ELF-1 (cell line): ENCODE data around the gene KIF26B.
A peak's percentile ranks its signal among the peaks of the same experiment; 100 is the strongest.
"Not testable (repeated sequence)": the region's sequence is repeated elsewhere in the genome, so short reads cannot be mapped to it uniquely, and the experiment has no call there.

Experiments used
- DNase-seq: peaks from one replicate; pipeline ENCODE4 v3.0.0-alpha.2; 2016; ENCODE audit warnings: low read depth, low spot score

The KIF26B gene

GRCh38 chr1:245322673-245323072, 167.9 kb downstream of the KIF26B start:
- no peak for DNase-seq

- DNase-seq, result not testable (repeated sequence)
These were observed 169.0 kb downstream of the KIF26B start for GRCh38 chr1:245323765-245324164.

- no peak for DNase-seq
These were observed 171.4 kb downstream of the KIF26B start for GRCh38 chr1:245325922-245326795.

GRCh38 chr1:245327360-245327759, 172.6 kb downstream of the KIF26B start:
- DNase-seq, result no peak

GRCh38 chr1:245327842-245328241, 173.1 kb downstream of the KIF26B start:
- DNase-seq, result no peak

GRCh38 chr1:245330951-245331350, 176.2 kb downstream of the KIF26B start:
- DNase-seq, result peak; percentile 71

GRCh38 chr1:245332085-245332484, 177.3 kb downstream of the KIF26B start:
- DNase-seq, result no peak

GRCh38 chr1:245332513-245332912, 177.7 kb downstream of the KIF26B start:
- no peak for DNase-seq

- no peak for DNase-seq
These were observed 179.4 kb downstream of the KIF26B start for GRCh38 chr1:245334235-245334634.

GRCh38 chr1:245334827-245335490, 180.2 kb downstream of the KIF26B start:
- no peak for DNase-seq

- DNase-seq, result not testable (repeated sequence)
These were observed 180.9 kb downstream of the KIF26B start for GRCh38 chr1:245335684-245336083.

GRCh38 chr1:245336149-245336983, 181.6 kb downstream of the KIF26B start:
- DNase-seq, result peak; percentile 59

GRCh38 chr1:245336984-245337355, 182.2 kb downstream of the KIF26B start:
- not testable (repeated sequence) for DNase-seq

GRCh38 chr1:245337829-245338484, 183.2 kb downstream of the KIF26B start:
- DNase-seq, result peak; percentile 64

- DNase-seq, result no peak
These were observed 183.7 kb downstream of the KIF26B start for GRCh38 chr1:245338485-245338877.

- DNase-seq, result no peak
These were observed 187.0 kb downstream of the KIF26B start for GRCh38 chr1:245341743-245342142.

GRCh38 chr1:245345191-245345884, 190.6 kb downstream of the KIF26B start:
- DNase-seq, result peak; percentile 66

GRCh38 chr1:245348626-245349025, 193.8 kb downstream of the KIF26B start:
- no peak for DNase-seq

GRCh38 chr1:245353411-245353810, 198.6 kb downstream of the KIF26B start:
- DNase-seq, result no peak

- no peak for DNase-seq
These were observed 199.4 kb downstream of the KIF26B start for GRCh38 chr1:245353915-245354775.
